Fibroblast of lung (primary cell): ENCODE measurements around the gene SH3BP4. TPM values are rescaled to one million over a fixed set of nuclear protein-coding genes. Genes with fewer than 3 reads are reported as not detected.

Source experiments
- DNase-seq, 2 donors: peaks; one replicate each; pipeline versions ENCODE4 v3.0.0 to v3.0.0-alpha.2; 2010; ENCODE audit warnings: low read depth in 2 of 2
- H2AFZ ChIP-seq: 2 replicates; pipeline ENCODE4 v1.5.1; 2012; ENCODE audit warnings: low read length, control low read depth, inconsistent platforms
- H3K27ac ChIP-seq: 2 replicates; pipeline ENCODE4 v1.5.1; 2011; ENCODE audit warnings: low read length, control low read depth; ENCODE audit not compliant: insufficient read depth
- H3K27me3 ChIP-seq: 2 replicates; pipeline ENCODE4 v1.5.1; 2011; ENCODE audit warnings: mild to moderate bottlenecking, low read length; ENCODE audit not compliant: control insufficient read depth, insufficient read depth
- H3K36me3 ChIP-seq: 2 replicates; pipeline ENCODE4 v1.5.1; 2011; ENCODE audit warnings: low read length; ENCODE audit not compliant: control insufficient read depth, insufficient read depth
- H3K4me1 ChIP-seq: 2 replicates; pipeline ENCODE4 v1.5.1; 2011; ENCODE audit warnings: low read length; ENCODE audit not compliant: control insufficient read depth, insufficient read depth; ENCODE audit errors: extremely low read depth
- H3K4me2 ChIP-seq: 2 replicates; pipeline ENCODE4 v1.5.1; 2011; ENCODE audit warnings: low read length, control low read depth; ENCODE audit not compliant: insufficient read depth; ENCODE audit errors: extremely low read depth
- H3K4me3 ChIP-seq, 4 experiments: fragments of 200-600 bp in 1 of 4; sonication (generic) in 1 of 4; replicated peaks in 1 of 4; 2 replicates each; pipeline ENCODE4 v1.5.1; 2011 to 2016; ENCODE audit warnings: low read length in 4 of 4, low read depth in 3 of 4, mild to moderate bottlenecking in 3 of 4, control low read depth in 2 of 4, inconsistent platforms in 1 of 4, mixed read lengths in 1 of 4; ENCODE audit not compliant: insufficient read depth in 1 of 4; ENCODE audit errors: control extremely low read depth in 1 of 4
- H3K79me2 ChIP-seq: 2 replicates; pipeline ENCODE4 v1.5.1; 2012; ENCODE audit warnings: mild to moderate bottlenecking, low read length, inconsistent platforms; ENCODE audit not compliant: control insufficient read depth, insufficient read depth
- H3K9ac ChIP-seq: 2 replicates; pipeline ENCODE4 v1.5.1; 2011; ENCODE audit warnings: mild to moderate bottlenecking, low read length, control low read depth; ENCODE audit not compliant: insufficient read depth
- H3K9me3 ChIP-seq: 2 replicates; pipeline ENCODE4 v1.5.1; 2012; ENCODE audit warnings: low read depth, low read length; ENCODE audit not compliant: control insufficient read depth, insufficient read depth
- H4K20me1 ChIP-seq: 2 replicates; pipeline ENCODE4 v1.5.1; 2011; ENCODE audit warnings: low read length; ENCODE audit not compliant: control insufficient read depth, insufficient read depth; ENCODE audit errors: extremely low read depth
- CTCF ChIP-seq, 2 donors: IDR thresholded peaks in 1 of 2; conservative IDR thresholded peaks in 1 of 2; 1 replicate in 1 of 2; 2 replicates in 1 of 2; pipeline ENCODE4 v1.5.1; 2011 to 2012; ENCODE audit warnings: low read length in 2 of 2, control low read depth in 1 of 2, inconsistent platforms in 1 of 2, low read depth in 1 of 2, mild to moderate bottlenecking in 1 of 2
- EZH2 ChIP-seq: IDR thresholded peaks from 2 replicates; pipeline ENCODE4 v1.5.1; 2012; ENCODE audit warnings: low read length, control low read depth, mild to moderate bottlenecking; ENCODE audit errors: missing control alignments
- polyA plus RNA-seq, 2 donors: library from polyadenylated mRNA; depleted of rRNA in 1 of 2; stranded (reverse) in 1 of 2; unstranded in 1 of 2; fragments of >200 nt; gene quantifications; 2 replicates each; pipeline ENCODE4 v1.2.1, GENCODE V29; 2011 to 2012; ENCODE audit warnings: missing spikeins in 1 of 2
- total RNA-seq: library from RNA; depleted of rRNA; stranded (reverse); fragments of >200 nt; gene quantifications from 2 replicates; pipeline ENCODE4 v1.2.1, GENCODE V29; 2014

The SH3BP4 gene
- total and polyA plus RNA-seq, 2 donors (not counting 1 experiment from before 2014, with no cell fraction given), result 74.8 to 86.6 TPM

- Histone ChIP-seq H4K20me1 (no peaks in the 10 kb centered on the region), H3K36me3 (peaks cover 19% of the 10 kb centered on the region), H3K79me2 (peaks cover 99% of the 10 kb centered on the region), H3K9me3 (no peaks in the 10 kb centered on the region), H3K27me3 (no peaks in the 10 kb centered on the region), H3K27ac (no peak overlapping the region), H3K4me1 (peaks cover 2% of the 10 kb centered on the region), H3K4me2 (no peak overlapping the region), H3K9ac (no peak overlapping the region), H3K4me3 (no peak overlapping the region), H2AFZ (no peak overlapping the region)
- TF ChIP-seq CTCF (conservative IDR thresholded peaks at IDR 0.05 in 1 of 2, IDR thresholded peaks at IDR 0.05 in 1 of 2; ENCODE audit: low read depth in 1 of 2, low read length in 2 of 2), result no peak
- TF ChIP-seq EZH2, result no peak
- no peak for DNase-seq
Observed at GRCh38 chr2:234988491-234988890, 36.7 kb downstream of the SH3BP4 start.

- no peak overlapping the region for H2AFZ ChIP-seq
- peak; percentile 46 to 73 for DNase-seq
Observed at GRCh38 chr2:234989183-234989701, 37.4 kb downstream of the SH3BP4 start.

GRCh38 chr2:234990300-234990699 lies 38.5 kb downstream of the SH3BP4 start:
- no peak for DNase-seq
- H3K9ac ChIP-seq, result no peak overlapping the region
- H3K79me2 ChIP-seq, result peaks cover 99% of the 10 kb centered on the region
- peaks cover 3% of the 10 kb centered on the region for H4K20me1 ChIP-seq
- no peaks in the 10 kb centered on the region for H3K27me3 ChIP-seq
- H3K36me3 ChIP-seq, result peaks cover 20% of the 10 kb centered on the region
- H2AFZ ChIP-seq, result no peak overlapping the region
- TF ChIP-seq CTCF (conservative IDR thresholded peaks at IDR 0.05 in 1 of 2, IDR thresholded peaks at IDR 0.05 in 1 of 2; ENCODE audit: low read depth in 1 of 2, low read length in 2 of 2), result no peak
- TF ChIP-seq EZH2, result no peak
- H3K9me3 ChIP-seq, result no peaks in the 10 kb centered on the region
- peaks cover 3% of the 10 kb centered on the region for H3K4me1 ChIP-seq
- no peak overlapping the region for H3K4me3 ChIP-seq
- H3K4me2 ChIP-seq, result no peak overlapping the region
- no peak overlapping the region for H3K27ac ChIP-seq

More at GRCh38 chr2:234989183-234989701, 37.4 kb downstream of the SH3BP4 start:
- no peaks in the 10 kb centered on the region for H3K4me1 ChIP-seq
- H4K20me1 ChIP-seq, result peaks cover 3% of the 10 kb centered on the region
- peaks cover 19% of the 10 kb centered on the region for H3K36me3 ChIP-seq
- no peaks in the 10 kb centered on the region for H3K27me3 ChIP-seq
- no peak overlapping the region for H3K4me2 ChIP-seq
- H3K9ac ChIP-seq, result no peak overlapping the region
- no peaks in the 10 kb centered on the region for H3K9me3 ChIP-seq
- H3K4me3 ChIP-seq, result no peak overlapping the region
- TF ChIP-seq CTCF (conservative IDR thresholded peaks at IDR 0.05 in 1 of 2, IDR thresholded peaks at IDR 0.05 in 1 of 2; ENCODE audit: low read depth in 1 of 2, low read length in 2 of 2) (no peak), EZH2 (no peak)
- no peak overlapping the region for H3K27ac ChIP-seq
- peaks cover 99% of the 10 kb centered on the region for H3K79me2 ChIP-seq
